OCI-LY7 (cell line): ENCODE measurements around the gene OGG1. TPM values are rescaled to one million over a fixed set of nuclear protein-coding genes. Genes with fewer than 3 reads are reported as not detected.

Source experiments
- BruUV-seq: library from RNA; stranded (reverse); fragments of 400-500 nt; replicated peaks from 2 replicates; lab custom pipeline; 2021; lab: Mats Ljungman, UMichigan
- CTCF ChIA-PET: fragments of 300-600 bp; sonication (Branson Sonifier 250); formaldehyde crosslinking; loops from one replicate; lab custom pipeline; 2022; ENCODE audit warnings: antibody characterized with exemption; ENCODE audit not compliant: unreplicated experiment; lab: Charles Lee
- POLR2A ChIA-PET: fragments of 300-600 bp; sonication (Branson Sonifier 250); formaldehyde crosslinking; loops from one replicate; lab custom pipeline; 2022; ENCODE audit warnings: antibody characterized with exemption; lab: Charles Lee
- DNase-seq: peaks from one replicate; pipeline ENCODE4 v3.0.0-alpha.2; 2015; ENCODE audit warnings: low spot score
- H2AFZ ChIP-seq: fragments of 200-600 bp; sonication (generic), shearing (Covaris generic); 2 replicates; pipeline ENCODE4 v1.6.1; 2014; ENCODE audit warnings: mild to moderate bottlenecking, antibody characterized with exemption, low read length, moderate library complexity
- H3K27ac ChIP-seq: fragments of 200-600 bp; sonication (generic); 2 replicates; pipeline ENCODE4 v1.5.1; 2014; ENCODE audit warnings: mixed run types, low read depth, mild to moderate bottlenecking, moderate library complexity, low read length, inconsistent platforms; ENCODE audit not compliant: poor library complexity, severe bottlenecking
- H3K36me3 ChIP-seq: fragments of 200-600 bp; sonication (generic); 2 replicates; pipeline ENCODE4 v1.6.1; 2014; ENCODE audit warnings: mild to moderate bottlenecking, antibody characterized with exemption, low read length, moderate library complexity, mixed read lengths; ENCODE audit not compliant: insufficient read depth
- H3K4me1 ChIP-seq: fragments of 200-600 bp; sonication (generic); 2 replicates; pipeline ENCODE4 v1.5.1; 2014; ENCODE audit warnings: mild to moderate bottlenecking, low read length; ENCODE audit not compliant: insufficient read depth, poor library complexity, severe bottlenecking
- H3K4me2 ChIP-seq: fragments of 200-600 bp; sonication (generic); 2 replicates; pipeline ENCODE4 v1.6.1; 2014; ENCODE audit warnings: mild to moderate bottlenecking, low read length
- H3K4me3 ChIP-seq: fragments of 200-600 bp; sonication (generic); 2 replicates; pipeline ENCODE4 v1.5.1; 2014; ENCODE audit warnings: mild to moderate bottlenecking, low read depth, low read length; ENCODE audit not compliant: poor library complexity, severe bottlenecking
- H3K79me2 ChIP-seq: fragments of 200-600 bp; sonication (generic); 2 replicates; pipeline ENCODE4 v1.6.1; 2016; ENCODE audit warnings: low read depth, mild to moderate bottlenecking, low read length, moderate library complexity, mixed read lengths; ENCODE audit not compliant: insufficient read depth
- H3K9me2 ChIP-seq: fragments of 200-600 bp; sonication (generic); 2 replicates; pipeline ENCODE4 v1.6.1; 2016; ENCODE audit warnings: mild to moderate bottlenecking, low read length, mixed read lengths; ENCODE audit not compliant: insufficient read depth
- H3K9me3 ChIP-seq: fragments of 200-600 bp; sonication (generic); 2 replicates; pipeline ENCODE4 v1.6.1; 2014; ENCODE audit warnings: mild to moderate bottlenecking, mixed run types, low read length, mixed read lengths
- H4K20me1 ChIP-seq: fragments of 200-600 bp; sonication (generic); 2 replicates; pipeline ENCODE4 v1.6.1; 2014; ENCODE audit warnings: mild to moderate bottlenecking, antibody characterized with exemption, low read length, moderate library complexity, mixed read lengths; ENCODE audit not compliant: insufficient read depth
- CTCF ChIP-seq: fragments of 200-600 bp; sonication (generic); conservative IDR thresholded peaks from 2 replicates; pipeline ENCODE4 v1.5.1; 2014; ENCODE audit warnings: mild to moderate bottlenecking, antibody characterized with exemption, low read length, moderate library complexity, mixed read lengths
- EZH2phosphoT487 ChIP-seq: fragments of 200-600 bp; sonication (generic); IDR thresholded peaks from 2 replicates; pipeline ENCODE4 v1.6.1; 2018; ENCODE audit warnings: low read depth, borderline replicate concordance, mild to moderate bottlenecking, mixed run types, antibody characterized with exemption, low read length, moderate library complexity, mixed read lengths
- intact Hi-C: fragments of 100-400 bp; cut with micrococcal nuclease; formaldehyde crosslinking; loops from one replicate; pipeline ENCODE4 v1.10.0; 2022; ENCODE audit not compliant: unreplicated experiment
- total RNA-seq, 2 experiments: library from RNA; depleted of rRNA in 1 of 2; stranded (reverse); fragments of >200 nt in 1 of 2; shearing (Covaris generic) in 1 of 2; gene quantifications; 2 replicates each; pipeline ENCODE4 v1.2.3, GENCODE V29; 2014 to 2022

The OGG1 gene
- total RNA-seq, 2 experiments from 2014 or later: 119 to 121 TPM

- no peaks in the 10 kb centered on the region for H3K9me3 ChIP-seq
- ChIA-PET POLR2A (interaction anchor here (0.8 to 2.1 kb wide), 2 partner anchors 10 to 35 kb away, joined by 5 to 9 read pairs; no protein-coding TSS in a partner anchor), CTCF (no interaction called here)
- peaks cover 80% of the 10 kb centered on the region for H3K36me3 ChIP-seq
- no peak overlapping the region for H2AFZ ChIP-seq
- intact Hi-C loops: no loop called here
- H4K20me1 ChIP-seq: no peaks in the 10 kb centered on the region
- TF ChIP-seq CTCF (no peak), EZH2phosphoT487 (no peak)
- no peaks in the 10 kb centered on the region for H3K79me2 ChIP-seq
- no peak overlapping the region for H3K4me2 ChIP-seq
- no peaks in the 10 kb centered on the region for H3K9me2 ChIP-seq
- no peak for DNase-seq
- H3K27ac ChIP-seq: no peak overlapping the region
- no TSS peak for BruUV-seq
- no peak overlapping the region for H3K4me3 ChIP-seq
- peaks cover 21% of the 10 kb centered on the region for H3K4me1 ChIP-seq
Observed at GRCh38 chr3:9806137-9806536, 56.4 kb downstream of the OGG1 start.

Other genes with a start within 250 kb of the OGG1 start
- gene LHFPL4, start 196.1 kb upstream of the OGG1 start, total RNA-seq (2014; rRNA removed; shearing (Covaris generic)): not detected in 2 replicates
- not detected in 2 replicates for gene LHFPL4, start 196.1 kb upstream of the OGG1 start, total RNA-seq (2022)
- 27.7 and 29.9 TPM in 2 replicates for gene MTMR14, start 100.4 kb upstream of the OGG1 start, total RNA-seq (2014; rRNA removed; shearing (Covaris generic))
- gene MTMR14, start 100.4 kb upstream of the OGG1 start, total RNA-seq (2022): 51.5 and 51.8 TPM in 2 replicates
- 0.08 TPM in 1 of 2 replicates, not detected in the other for gene CPNE9, start 46.1 kb upstream of the OGG1 start, total RNA-seq (2014; rRNA removed; shearing (Covaris generic))
- 0.22 TPM in 1 of 2 replicates, not detected in the other for gene CPNE9, start 46.1 kb upstream of the OGG1 start, total RNA-seq (2022)
- gene BRPF1, start 18.2 kb upstream of the OGG1 start, total RNA-seq (2014; rRNA removed; shearing (Covaris generic)): 29.2 and 31.9 TPM in 2 replicates
- 31.5 and 35.5 TPM in 2 replicates for gene BRPF1, start 18.2 kb upstream of the OGG1 start, total RNA-seq (2022)
- gene CAMK1, start 20.0 kb downstream of the OGG1 start, total RNA-seq (2014; rRNA removed; shearing (Covaris generic)): not detected in 2 replicates
- gene CAMK1, start 20.0 kb downstream of the OGG1 start, total RNA-seq (2022): not detected in 2 replicates
- gene TADA3, start 42.5 kb downstream of the OGG1 start, total RNA-seq (2014; rRNA removed; shearing (Covaris generic)): 51.6 and 62.0 TPM in 2 replicates
- gene TADA3, start 42.5 kb downstream of the OGG1 start, total RNA-seq (2022): 56.4 and 58.5 TPM in 2 replicates
- 89.8 and 99.5 TPM in 2 replicates for gene ARPC4, start 43.1 kb downstream of the OGG1 start, total RNA-seq (2014; rRNA removed; shearing (Covaris generic))
- gene ARPC4, start 43.1 kb downstream of the OGG1 start, total RNA-seq (2022): 93.5 and 118 TPM in 2 replicates
- 65.4 and 65.7 TPM in 2 replicates for gene TTLL3, start 60.3 kb downstream of the OGG1 start, total RNA-seq (2014; rRNA removed; shearing (Covaris generic))
- gene TTLL3, start 60.3 kb downstream of the OGG1 start, total RNA-seq (2022): 127 and 136 TPM in 2 replicates
- 44.2 and 47.4 TPM in 2 replicates for gene RPUSD3, start 94.1 kb downstream of the OGG1 start, total RNA-seq (2014; rRNA removed; shearing (Covaris generic))
- gene RPUSD3, start 94.1 kb downstream of the OGG1 start, total RNA-seq (2022): 59.2 and 65.2 TPM in 2 replicates
- not detected in 2 replicates for gene CIDEC, start 130.3 kb downstream of the OGG1 start, total RNA-seq (2014; rRNA removed; shearing (Covaris generic))
- gene CIDEC, start 130.3 kb downstream of the OGG1 start, total RNA-seq (2022): not detected in 2 replicates
- gene JAGN1, start 140.7 kb downstream of the OGG1 start, total RNA-seq (2014; rRNA removed; shearing (Covaris generic)): 20.4 and 21.0 TPM in 2 replicates
- 29.5 and 32.1 TPM in 2 replicates for gene JAGN1, start 140.7 kb downstream of the OGG1 start, total RNA-seq (2022)
- 0.06 TPM in 1 of 2 replicates, not detected in the other for gene IL17RE, start 152.9 kb downstream of the OGG1 start, total RNA-seq (2014; rRNA removed; shearing (Covaris generic))
- gene IL17RE, start 152.9 kb downstream of the OGG1 start, total RNA-seq (2022): 0.53 and 1.1 TPM in 2 replicates
- gene IL17RC, start 167.1 kb downstream of the OGG1 start, total RNA-seq (2014; rRNA removed; shearing (Covaris generic)): 0.73 TPM in 1 of 2 replicates, not detected in the other
- 0.23 TPM in 1 of 2 replicates, not detected in the other for gene IL17RC, start 167.1 kb downstream of the OGG1 start, total RNA-seq (2022)
- 23.4 and 28.6 TPM in 2 replicates for gene CRELD1, start 183.9 kb downstream of the OGG1 start, total RNA-seq (2014; rRNA removed; shearing (Covaris generic))
- 20.9 and 21.6 TPM in 2 replicates for gene CRELD1, start 183.9 kb downstream of the OGG1 start, total RNA-seq (2022)
- gene PRRT3, start 202.5 kb downstream of the OGG1 start, total RNA-seq (2014; rRNA removed; shearing (Covaris generic)): 1.4 and 2.1 TPM in 2 replicates
- gene PRRT3, start 202.5 kb downstream of the OGG1 start, total RNA-seq (2022): 4.1 and 4.3 TPM in 2 replicates
- 16.1 and 30.6 TPM in 2 replicates for gene EMC3, start 236.9 kb downstream of the OGG1 start, total RNA-seq (2014; rRNA removed; shearing (Covaris generic))
- 31.7 and 33.4 TPM in 2 replicates for gene EMC3, start 236.9 kb downstream of the OGG1 start, total RNA-seq (2022)